GM12872 (cell line): ENCODE results near the gene SF3B4.

Experiments
- CTCF ChIP-seq: IDR thresholded peaks from 3 replicates; pipeline ENCODE4 v1.5.1; 2011; ENCODE audit warnings: low read depth, mild to moderate bottlenecking, low read length, moderate library complexity; ENCODE audit not compliant: insufficient read depth

SF3B4 gene

GRCh38 chr1:149927563-149928400, at the start of gene SF3B4:
Gene SF3B4, minus strand, starts transcription at chr1:149927803. Its CDS starts 44 bp downstream, at chr1:149927759.
- TF ChIP-seq CTCF = no peak

- TF ChIP-seq CTCF = no peak
These were observed 49.7 kb upstream of the SF3B4 start for GRCh38 chr1:149977345-149977744.

GRCh38 chr1:149972547-149972946, 44.9 kb upstream of the SF3B4 start:
- no peak for TF ChIP-seq CTCF

- TF ChIP-seq CTCF = no peak
These were observed 40.0 kb upstream of the SF3B4 start for GRCh38 chr1:149967646-149968045.

GRCh38 chr1:149967041-149967440, 39.4 kb upstream of the SF3B4 start:
- no peak for TF ChIP-seq CTCF

GRCh38 chr1:149966405-149966804, 38.8 kb upstream of the SF3B4 start:
- no peak for TF ChIP-seq CTCF

- TF ChIP-seq CTCF = no peak
These were observed 37.8 kb upstream of the SF3B4 start for GRCh38 chr1:149965440-149965839.
